ENCODE results near the gene SPTBN5. TPM values are rescaled to one million over a fixed set of nuclear protein-coding genes. Genes with fewer than 3 reads are reported as not detected.

SPTBN5 gene
- total RNA-seq, 1 experiment from 2014 or later, result 0.64 TPM

DNA sequence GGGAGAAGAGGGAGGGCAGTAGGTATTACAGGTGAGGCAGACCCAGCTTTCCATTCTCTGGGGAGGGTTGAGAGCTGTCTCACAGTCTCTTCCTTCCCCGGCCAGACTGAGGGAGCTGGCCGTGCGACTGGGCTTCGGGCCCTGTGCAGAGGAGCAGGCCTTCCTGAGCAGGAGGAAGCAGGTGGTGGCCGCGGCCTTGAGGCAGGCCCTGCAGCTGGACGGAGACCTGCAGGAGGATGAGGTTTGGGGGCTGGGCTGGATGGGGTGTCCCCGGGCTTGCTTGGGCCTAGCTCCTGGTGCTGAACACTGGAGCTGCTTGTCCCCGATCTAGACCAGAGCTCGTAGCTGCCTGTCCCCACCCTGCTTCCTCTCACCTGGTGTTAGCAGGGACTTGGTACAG is 50.3 kb downstream of the SPTBN5 start:
- CTCF ChIA-PET, result no interaction called here
- intact Hi-C loops (cut with micrococcal nuclease; ENCODE audit: unreplicated experiment), result no loop called here

DNA sequence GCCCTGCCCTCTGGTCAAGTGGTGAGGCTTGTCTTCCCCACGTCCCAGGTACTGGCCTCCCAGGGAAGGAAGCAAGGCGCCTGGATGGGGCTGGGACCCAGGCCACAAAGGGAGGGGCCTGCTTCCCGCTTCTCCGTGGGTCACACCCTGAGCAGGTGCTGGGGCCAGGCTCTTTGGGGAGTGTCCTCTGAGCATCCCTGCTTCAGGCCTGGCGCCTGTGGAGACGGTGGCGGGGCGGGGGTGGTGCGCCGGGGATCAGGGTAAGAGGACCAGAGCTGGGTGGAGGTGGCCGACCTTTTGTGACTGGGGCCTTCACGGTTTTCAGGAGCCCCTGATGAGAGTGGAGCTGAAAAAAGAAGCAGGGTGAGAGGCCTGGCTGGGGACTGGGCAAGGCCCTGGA is 51.6 kb downstream of the SPTBN5 start:
- no TSS peak for BruUV-seq (replicated peaks)
- intact Hi-C loops (cut with micrococcal nuclease; ENCODE audit: unreplicated experiment), result no loop called here

More for the DNA sequence above, 50.3 kb downstream of the SPTBN5 start:
- Mint-ChIP-seq H3K36me3 (ENCODE audit: insufficient read depth, unreplicated experiment) (peaks cover 1% of the 10 kb centered on the region), H3K27me3 (ENCODE audit: unreplicated experiment) (no peaks in the 10 kb centered on the region), H3K27ac (ENCODE audit: unreplicated experiment) (no peak overlapping the region), H3K9me3 (ENCODE audit: low read depth, unreplicated experiment) (no peaks in the 10 kb centered on the region), H3K4me1 (ENCODE audit: low read depth, unreplicated experiment) (no peaks in the 10 kb centered on the region), H3K4me3 (ENCODE audit: low read depth, unreplicated experiment) (no peak overlapping the region)
- TF ChIP-seq, protein P1, sequence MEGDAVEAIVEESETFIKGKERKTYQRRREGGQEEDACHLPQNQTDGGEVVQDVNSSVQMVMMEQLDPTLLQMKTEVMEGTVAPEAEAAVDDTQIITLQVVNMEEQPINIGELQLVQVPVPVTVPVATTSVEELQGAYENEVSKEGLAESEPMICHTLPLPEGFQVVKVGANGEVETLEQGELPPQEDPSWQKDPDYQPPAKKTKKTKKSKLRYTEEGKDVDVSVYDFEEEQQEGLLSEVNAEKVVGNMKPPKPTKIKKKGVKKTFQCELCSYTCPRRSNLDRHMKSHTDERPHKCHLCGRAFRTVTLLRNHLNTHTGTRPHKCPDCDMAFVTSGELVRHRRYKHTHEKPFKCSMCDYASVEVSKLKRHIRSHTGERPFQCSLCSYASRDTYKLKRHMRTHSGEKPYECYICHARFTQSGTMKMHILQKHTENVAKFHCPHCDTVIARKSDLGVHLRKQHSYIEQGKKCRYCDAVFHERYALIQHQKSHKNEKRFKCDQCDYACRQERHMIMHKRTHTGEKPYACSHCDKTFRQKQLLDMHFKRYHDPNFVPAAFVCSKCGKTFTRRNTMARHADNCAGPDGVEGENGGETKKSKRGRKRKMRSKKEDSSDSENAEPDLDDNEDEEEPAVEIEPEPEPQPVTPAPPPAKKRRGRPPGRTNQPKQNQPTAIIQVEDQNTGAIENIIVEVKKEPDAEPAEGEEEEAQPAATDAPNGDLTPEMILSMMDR (IDR thresholded peaks at IDR 0.05; ENCODE audit: unreplicated experiment), result no peak
- BruUV-seq (replicated peaks), result no TSS peak
- no peak for DNase-seq

GRCh38 chr15:41841131-41841530 is 52.7 kb downstream of the SPTBN5 start:
- Mint-ChIP-seq H3K4me3 (ENCODE audit: low read depth, unreplicated experiment) (no peak overlapping the region), H3K27me3 (ENCODE audit: unreplicated experiment) (no peaks in the 10 kb centered on the region), H3K9me3 (ENCODE audit: low read depth, unreplicated experiment) (no peaks in the 10 kb centered on the region), H3K36me3 (ENCODE audit: insufficient read depth, unreplicated experiment) (peaks cover 6% of the 10 kb centered on the region), H3K27ac (ENCODE audit: unreplicated experiment) (no peak overlapping the region), H3K4me1 (ENCODE audit: low read depth, unreplicated experiment) (no peaks in the 10 kb centered on the region)
- DNase-seq, result no peak
- CTCF ChIA-PET, result no interaction called here
- intact Hi-C loops (cut with micrococcal nuclease; ENCODE audit: unreplicated experiment), result no loop called here
- BruUV-seq (replicated peaks), result no TSS peak
- TF ChIP-seq, protein P1 (IDR thresholded peaks at IDR 0.05; ENCODE audit: unreplicated experiment), result no peak

More for the DNA sequence above, 51.6 kb downstream of the SPTBN5 start:
- TF ChIP-seq, protein P1 (IDR thresholded peaks at IDR 0.05; ENCODE audit: unreplicated experiment), result no peak
- no peaks in the 10 kb centered on the region for H3K9me3 Mint-ChIP-seq (ENCODE audit: low read depth, unreplicated experiment)
- H3K27me3 Mint-ChIP-seq (ENCODE audit: unreplicated experiment), result no peaks in the 10 kb centered on the region
- peaks cover 6% of the 10 kb centered on the region for H3K36me3 Mint-ChIP-seq (ENCODE audit: insufficient read depth, unreplicated experiment)
- H3K27ac Mint-ChIP-seq (ENCODE audit: unreplicated experiment), result no peak overlapping the region
- no peak overlapping the region for H3K4me3 Mint-ChIP-seq (ENCODE audit: low read depth, unreplicated experiment)
- DNase-seq, result no peak
- no peaks in the 10 kb centered on the region for H3K4me1 Mint-ChIP-seq (ENCODE audit: low read depth, unreplicated experiment)
- CTCF ChIA-PET, result no interaction called here

- no peak for DNase-seq
- Mint-ChIP-seq H3K4me1 (ENCODE audit: low read depth, unreplicated experiment) (no peaks in the 10 kb centered on the region), H3K27ac (ENCODE audit: unreplicated experiment) (no peak overlapping the region), H3K9me3 (ENCODE audit: low read depth, unreplicated experiment) (no peaks in the 10 kb centered on the region), H3K27me3 (ENCODE audit: unreplicated experiment) (no peaks in the 10 kb centered on the region), H3K36me3 (ENCODE audit: insufficient read depth, unreplicated experiment) (peaks cover 6% of the 10 kb centered on the region), H3K4me3 (ENCODE audit: low read depth, unreplicated experiment) (no peak overlapping the region)
- CTCF ChIA-PET, result interaction anchor here (0.6 kb wide), 1 partner anchor 775 kb away, joined by 3 read pairs; no protein-coding TSS in a partner anchor
- intact Hi-C loops (cut with micrococcal nuclease; ENCODE audit: unreplicated experiment), result no loop called here
- BruUV-seq (replicated peaks), result no TSS peak
- TF ChIP-seq, protein P1 (IDR thresholded peaks at IDR 0.05; ENCODE audit: unreplicated experiment), result no peak
Observed at GRCh38 chr15:41840673-41841072, 53.2 kb downstream of the SPTBN5 start.
